WTC11 (cell line): ENCODE results near the gene NAV3. TPM values are rescaled to one million over a fixed set of nuclear protein-coding genes. Genes with fewer than 3 reads are reported as not detected.

Source experiments
- ATAC-seq: fragments of 200-7000 bp; cut with Tn5 transposase; 2 replicates; pipeline ENCODE4 v1.10.0; 2021; ENCODE audit warnings: mild to moderate bottlenecking, moderate library complexity
- CTCF ChIA-PET: fragments of 300-600 bp; sonication (Branson Sonifier 250); formaldehyde crosslinking; loops from one replicate; lab custom pipeline; 2021; ENCODE audit warnings: antibody characterized with exemption; lab: Charles Lee
- POLR2A ChIA-PET: fragments of 350-600 bp; sonication (Branson Sonifier 250); formaldehyde crosslinking; loops from one replicate; lab custom pipeline; 2021; ENCODE audit warnings: antibody characterized with exemption; lab: Charles Lee
- DNase-seq: peaks from one replicate; pipeline ENCODE4 v3.0.0; 2021; ENCODE audit warnings: low spot score
- H3K27ac Mint-ChIP-seq: 2 replicates; pipeline ENCODE4 v1.8.0; 2021; ENCODE audit warnings: mixed read lengths
- H3K27me3 Mint-ChIP-seq: 2 replicates; pipeline ENCODE4 v1.8.0; 2021; ENCODE audit warnings: low read depth, mild to moderate bottlenecking, moderate library complexity, mixed read lengths
- H3K36me3 Mint-ChIP-seq: 2 replicates; pipeline ENCODE4 v1.8.0; 2021; ENCODE audit warnings: mixed read lengths
- H3K4me1 Mint-ChIP-seq: 2 replicates; pipeline ENCODE4 v1.8.0; 2022; ENCODE audit warnings: mixed read lengths
- H3K4me3 Mint-ChIP-seq: 2 replicates; pipeline ENCODE4 v1.8.0; 2021; ENCODE audit warnings: mild to moderate bottlenecking, moderate library complexity, mixed read lengths
- H3K9me3 Mint-ChIP-seq: 2 replicates; pipeline ENCODE4 v1.8.0; 2021; ENCODE audit warnings: mixed read lengths
- ATF1 ChIP-seq: sonication (generic); formaldehyde crosslinking; IDR thresholded peaks from 2 replicates; pipeline ENCODE4 v1.8.1; 2023; ENCODE audit warnings: mild to moderate bottlenecking, moderate library complexity, missing genetic modification reagents
- CREM ChIP-seq: sonication (generic); formaldehyde crosslinking; IDR thresholded peaks from 2 replicates; pipeline ENCODE4 v1.8.1; 2022; ENCODE audit warnings: mild to moderate bottlenecking, missing genetic modification reagents, moderate library complexity
- ELF4 ChIP-seq: sonication (generic); formaldehyde crosslinking; IDR thresholded peaks from 2 replicates; pipeline ENCODE4 v1.8.1; 2022; ENCODE audit warnings: low read depth, mild to moderate bottlenecking, moderate library complexity, missing genetic modification reagents
- FOXJ3 ChIP-seq: sonication (generic); formaldehyde crosslinking; IDR thresholded peaks from 2 replicates; pipeline ENCODE4 v1.9.0; 2021; ENCODE audit warnings: missing genetic modification reagents, mild to moderate bottlenecking, borderline replicate concordance
- FOXP1 ChIP-seq: sonication (generic); formaldehyde crosslinking; IDR thresholded peaks from 2 replicates; pipeline ENCODE4 v1.8.0; 2022; ENCODE audit warnings: missing genetic modification reagents, mild to moderate bottlenecking, moderate library complexity, borderline replicate concordance
- GABPB1 ChIP-seq: sonication (generic); formaldehyde crosslinking; IDR thresholded peaks from 2 replicates; pipeline ENCODE4 v1.8.1; 2023; ENCODE audit warnings: mild to moderate bottlenecking, missing genetic modification reagents
- GRHL2 ChIP-seq: fragments of 250-450 bp; sonication (Bioruptor Pico); IDR thresholded peaks from 2 replicates; pipeline ENCODE4 v1.8.0; 2022; ENCODE audit warnings: mild to moderate bottlenecking, moderate library complexity; ENCODE audit not compliant: insufficient replicate concordance, severe bottlenecking
- HMGA2 ChIP-seq: fragments of 250-450 bp; sonication (Bioruptor Pico); IDR thresholded peaks from 2 replicates; pipeline ENCODE4 v1.4.0; 2021; ENCODE audit warnings: mild to moderate bottlenecking, moderate library complexity
- JUN ChIP-seq: sonication (generic); formaldehyde crosslinking; IDR thresholded peaks from 2 replicates; pipeline ENCODE4 v1.8.0; 2023; ENCODE audit warnings: mild to moderate bottlenecking, missing genetic modification reagents
- NR1H2 ChIP-seq: sonication (generic); formaldehyde crosslinking; IDR thresholded peaks from 2 replicates; pipeline ENCODE4 v1.9.0; 2021; ENCODE audit warnings: mild to moderate bottlenecking, moderate library complexity, missing genetic modification reagents
- NR3C1 ChIP-seq: sonication (generic); formaldehyde crosslinking; conservative IDR thresholded peaks from 2 replicates; pipeline ENCODE4 v1.8.1; 2023; ENCODE audit warnings: low read depth, mild to moderate bottlenecking, missing genetic modification reagents
- OVOL2 ChIP-seq: fragments of 250-450 bp; sonication (Bioruptor Pico); IDR thresholded peaks from 2 replicates; pipeline ENCODE4 v1.9.0; 2021; ENCODE audit warnings: mild to moderate bottlenecking, borderline replicate concordance
- TEAD4 ChIP-seq: sonication (generic); formaldehyde crosslinking; IDR thresholded peaks from 2 replicates; pipeline ENCODE4 v1.8.0; 2022; ENCODE audit warnings: mild to moderate bottlenecking, missing genetic modification reagents
- ZMAT4 ChIP-seq: fragments of 250-450 bp; sonication (Bioruptor Pico); IDR thresholded peaks from 2 replicates; pipeline ENCODE4 v1.9.0; 2021; ENCODE audit warnings: mild to moderate bottlenecking
- ZNF263 ChIP-seq: sonication (generic); formaldehyde crosslinking; IDR thresholded peaks from 2 replicates; pipeline ENCODE4 v1.8.1; 2022; ENCODE audit warnings: low read depth, mild to moderate bottlenecking, moderate library complexity, missing genetic modification reagents
- ZNF317 ChIP-seq: sonication (generic); formaldehyde crosslinking; IDR thresholded peaks from 2 replicates; pipeline ENCODE4 v1.8.1; 2023; ENCODE audit warnings: low read depth, mild to moderate bottlenecking, moderate library complexity, missing genetic modification reagents, borderline replicate concordance
- ZNF396 ChIP-seq: fragments of 250-450 bp; sonication (Bioruptor Pico); IDR thresholded peaks from 2 replicates; pipeline ENCODE4 v1.8.0; 2021; ENCODE audit warnings: mild to moderate bottlenecking, moderate library complexity, borderline replicate concordance
- ZNF423 ChIP-seq: fragments of 250-450 bp; sonication (Bioruptor Pico); IDR thresholded peaks from 2 replicates; pipeline ENCODE4 v2.1.2; 2022; ENCODE audit warnings: mild to moderate bottlenecking, moderate library complexity
- total RNA-seq: library from RNA; stranded (reverse); gene quantifications from 3 replicates; pipeline ENCODE4 v1.2.3, GENCODE V29; 2021
- TF ChIP-seq, protein P1 (sequence below): sonication (generic); formaldehyde crosslinking; IDR thresholded peaks from 2 replicates; pipeline ENCODE4 v1.8.1; 2022; ENCODE audit warnings: missing genetic modification reagents, borderline replicate concordance
- TF ChIP-seq, protein P2 (sequence below): fragments of 250-450 bp; sonication (Bioruptor Pico); IDR thresholded peaks from 2 replicates; pipeline ENCODE4 v1.8.0; 2021; ENCODE audit warnings: mild to moderate bottlenecking
- TF ChIP-seq, protein P3 (sequence below): sonication (generic); formaldehyde crosslinking; IDR thresholded peaks from 2 replicates; pipeline ENCODE4 v1.8.1; 2022; ENCODE audit warnings: low read depth, mild to moderate bottlenecking, moderate library complexity, missing genetic modification reagents, borderline replicate concordance
- TF ChIP-seq, protein P4 (sequence below): fragments of 250-450 bp; sonication (Bioruptor Pico); IDR thresholded peaks from 2 replicates; pipeline ENCODE4 v1.9.0; 2021; ENCODE audit warnings: mild to moderate bottlenecking, borderline replicate concordance
- TF ChIP-seq, protein P5 (sequence below): sonication (generic); formaldehyde crosslinking; IDR thresholded peaks from 2 replicates; pipeline ENCODE4 v1.8.0; 2023; ENCODE audit warnings: missing genetic modification reagents, mild to moderate bottlenecking, borderline replicate concordance

Gene NAV3
- total RNA-seq, 1 experiment from 2014 or later = 3.3 TPM

GRCh38 chr12:78118036-78118435 is 287.3 kb downstream of the NAV3 start:
- Mint-ChIP-seq H3K27me3 (no peaks in the 10 kb centered on the region), H3K4me3 (no peak overlapping the region), H3K9me3 (peaks cover 16% of the 10 kb centered on the region), H3K27ac (no peak overlapping the region), H3K4me1 (no peaks in the 10 kb centered on the region), H3K36me3 (peaks cover 15% of the 10 kb centered on the region)
- ChIA-PET CTCF (interaction anchor here (0.6 to 1.6 kb wide), 9 partner anchors 12 to 944 kb away, joined by 3 to 6 read pairs (median 3); no protein-coding TSS in a partner anchor), POLR2A (no interaction called here)
- peak; percentile 45 for DNase-seq
- peak; percentile 92 for ATAC-seq
- TF ChIP-seq GABPB1 (CRISPR knock-in tag) (no peak), ZNF423 (CRISPR knock-in tag) (no peak), ZNF317 (CRISPR knock-in tag) (no peak), FOXJ3 (no peak), ZNF263 (CRISPR knock-in tag) (no peak), OVOL2 (CRISPR knock-in tag) (no peak), JUN (CRISPR knock-in tag) (no peak), ZNF396 (no peak), ZMAT4 (CRISPR knock-in tag) (no peak), NR1H2 (CRISPR knock-in tag) (no peak), NR3C1 (CRISPR knock-in tag) (no peak)
- TF ChIP-seq, protein P1, sequence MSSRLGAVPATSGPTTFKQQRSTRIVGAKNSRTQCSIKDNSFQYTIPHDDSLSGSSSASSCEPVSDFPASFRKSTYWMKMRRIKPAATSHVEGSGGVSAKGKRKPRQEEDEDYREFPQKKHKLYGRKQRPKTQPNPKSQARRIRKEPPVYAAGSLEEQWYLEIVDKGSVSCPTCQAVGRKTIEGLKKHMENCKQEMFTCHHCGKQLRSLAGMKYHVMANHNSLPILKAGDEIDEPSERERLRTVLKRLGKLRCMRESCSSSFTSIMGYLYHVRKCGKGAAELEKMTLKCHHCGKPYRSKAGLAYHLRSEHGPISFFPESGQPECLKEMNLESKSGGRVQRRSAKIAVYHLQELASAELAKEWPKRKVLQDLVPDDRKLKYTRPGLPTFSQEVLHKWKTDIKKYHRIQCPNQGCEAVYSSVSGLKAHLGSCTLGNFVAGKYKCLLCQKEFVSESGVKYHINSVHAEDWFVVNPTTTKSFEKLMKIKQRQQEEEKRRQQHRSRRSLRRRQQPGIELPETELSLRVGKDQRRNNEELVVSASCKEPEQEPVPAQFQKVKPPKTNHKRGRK (CRISPR knock-in tag) = no peak
- TF ChIP-seq, protein P2, sequence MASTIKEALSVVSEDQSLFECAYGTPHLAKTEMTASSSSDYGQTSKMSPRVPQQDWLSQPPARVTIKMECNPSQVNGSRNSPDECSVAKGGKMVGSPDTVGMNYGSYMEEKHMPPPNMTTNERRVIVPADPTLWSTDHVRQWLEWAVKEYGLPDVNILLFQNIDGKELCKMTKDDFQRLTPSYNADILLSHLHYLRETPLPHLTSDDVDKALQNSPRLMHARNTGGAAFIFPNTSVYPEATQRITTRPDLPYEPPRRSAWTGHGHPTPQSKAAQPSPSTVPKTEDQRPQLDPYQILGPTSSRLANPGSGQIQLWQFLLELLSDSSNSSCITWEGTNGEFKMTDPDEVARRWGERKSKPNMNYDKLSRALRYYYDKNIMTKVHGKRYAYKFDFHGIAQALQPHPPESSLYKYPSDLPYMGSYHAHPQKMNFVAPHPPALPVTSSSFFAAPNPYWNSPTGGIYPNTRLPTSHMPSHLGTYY (CRISPR knock-in tag) = no peak
- TF ChIP-seq, protein P3, sequence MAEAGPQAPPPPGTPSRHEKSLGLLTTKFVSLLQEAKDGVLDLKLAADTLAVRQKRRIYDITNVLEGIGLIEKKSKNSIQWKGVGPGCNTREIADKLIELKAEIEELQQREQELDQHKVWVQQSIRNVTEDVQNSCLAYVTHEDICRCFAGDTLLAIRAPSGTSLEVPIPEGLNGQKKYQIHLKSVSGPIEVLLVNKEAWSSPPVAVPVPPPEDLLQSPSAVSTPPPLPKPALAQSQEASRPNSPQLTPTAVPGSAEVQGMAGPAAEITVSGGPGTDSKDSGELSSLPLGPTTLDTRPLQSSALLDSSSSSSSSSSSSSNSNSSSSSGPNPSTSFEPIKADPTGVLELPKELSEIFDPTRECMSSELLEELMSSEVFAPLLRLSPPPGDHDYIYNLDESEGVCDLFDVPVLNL (CRISPR knock-in tag) = no peak
- TF ChIP-seq, protein P4, sequence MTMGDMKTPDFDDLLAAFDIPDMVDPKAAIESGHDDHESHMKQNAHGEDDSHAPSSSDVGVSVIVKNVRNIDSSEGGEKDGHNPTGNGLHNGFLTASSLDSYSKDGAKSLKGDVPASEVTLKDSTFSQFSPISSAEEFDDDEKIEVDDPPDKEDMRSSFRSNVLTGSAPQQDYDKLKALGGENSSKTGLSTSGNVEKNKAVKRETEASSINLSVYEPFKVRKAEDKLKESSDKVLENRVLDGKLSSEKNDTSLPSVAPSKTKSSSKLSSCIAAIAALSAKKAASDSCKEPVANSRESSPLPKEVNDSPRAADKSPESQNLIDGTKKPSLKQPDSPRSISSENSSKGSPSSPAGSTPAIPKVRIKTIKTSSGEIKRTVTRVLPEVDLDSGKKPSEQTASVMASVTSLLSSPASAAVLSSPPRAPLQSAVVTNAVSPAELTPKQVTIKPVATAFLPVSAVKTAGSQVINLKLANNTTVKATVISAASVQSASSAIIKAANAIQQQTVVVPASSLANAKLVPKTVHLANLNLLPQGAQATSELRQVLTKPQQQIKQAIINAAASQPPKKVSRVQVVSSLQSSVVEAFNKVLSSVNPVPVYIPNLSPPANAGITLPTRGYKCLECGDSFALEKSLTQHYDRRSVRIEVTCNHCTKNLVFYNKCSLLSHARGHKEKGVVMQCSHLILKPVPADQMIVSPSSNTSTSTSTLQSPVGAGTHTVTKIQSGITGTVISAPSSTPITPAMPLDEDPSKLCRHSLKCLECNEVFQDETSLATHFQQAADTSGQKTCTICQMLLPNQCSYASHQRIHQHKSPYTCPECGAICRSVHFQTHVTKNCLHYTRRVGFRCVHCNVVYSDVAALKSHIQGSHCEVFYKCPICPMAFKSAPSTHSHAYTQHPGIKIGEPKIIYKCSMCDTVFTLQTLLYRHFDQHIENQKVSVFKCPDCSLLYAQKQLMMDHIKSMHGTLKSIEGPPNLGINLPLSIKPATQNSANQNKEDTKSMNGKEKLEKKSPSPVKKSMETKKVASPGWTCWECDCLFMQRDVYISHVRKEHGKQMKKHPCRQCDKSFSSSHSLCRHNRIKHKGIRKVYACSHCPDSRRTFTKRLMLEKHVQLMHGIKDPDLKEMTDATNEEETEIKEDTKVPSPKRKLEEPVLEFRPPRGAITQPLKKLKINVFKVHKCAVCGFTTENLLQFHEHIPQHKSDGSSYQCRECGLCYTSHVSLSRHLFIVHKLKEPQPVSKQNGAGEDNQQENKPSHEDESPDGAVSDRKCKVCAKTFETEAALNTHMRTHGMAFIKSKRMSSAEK (CRISPR knock-in tag) = no peak

DNA sequence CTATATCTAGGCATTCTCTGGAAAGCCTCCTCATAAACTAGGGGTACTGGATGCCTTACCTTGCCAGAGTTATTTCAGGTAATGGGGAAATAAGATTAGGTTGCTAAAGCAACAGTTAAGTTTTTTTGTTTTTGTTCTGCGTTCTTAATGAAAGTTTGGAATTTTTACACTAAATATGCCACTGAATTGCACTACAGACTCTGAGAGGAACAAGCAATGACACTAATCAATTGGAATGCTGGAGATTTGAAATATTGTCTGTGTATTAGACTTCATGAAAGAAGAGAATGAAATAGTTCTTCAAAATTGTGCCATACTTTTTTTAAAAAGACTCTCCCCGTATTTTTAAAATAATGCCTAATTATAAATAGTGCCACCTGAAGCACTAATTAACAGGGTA is 287.8 kb downstream of the NAV3 start:
- no peak overlapping the region for H3K27ac Mint-ChIP-seq
- POLR2A ChIA-PET = no interaction called here
- peaks cover 10% of the 10 kb centered on the region for H3K36me3 Mint-ChIP-seq
- H3K4me3 Mint-ChIP-seq = no peak overlapping the region
- ATAC-seq (0 out of 2 replicates have a peak, but pooled peaks have one; percentile 15), DNase-seq (no peak)
- CTCF ChIA-PET = interaction anchor here (0.6 to 1.6 kb wide), 9 partner anchors 12 to 943 kb away, joined by 3 to 6 read pairs (median 3); no protein-coding TSS in a partner anchor
- H3K4me1 Mint-ChIP-seq = no peaks in the 10 kb centered on the region
- TF ChIP-seq ATF1 (CRISPR knock-in tag) = no peak
- TF ChIP-seq CREM (CRISPR knock-in tag) = no peak
- TF ChIP-seq FOXP1 (CRISPR knock-in tag) = no peak
- no peak for TF ChIP-seq GRHL2 (CRISPR knock-in tag)
- TF ChIP-seq, protein P5, sequence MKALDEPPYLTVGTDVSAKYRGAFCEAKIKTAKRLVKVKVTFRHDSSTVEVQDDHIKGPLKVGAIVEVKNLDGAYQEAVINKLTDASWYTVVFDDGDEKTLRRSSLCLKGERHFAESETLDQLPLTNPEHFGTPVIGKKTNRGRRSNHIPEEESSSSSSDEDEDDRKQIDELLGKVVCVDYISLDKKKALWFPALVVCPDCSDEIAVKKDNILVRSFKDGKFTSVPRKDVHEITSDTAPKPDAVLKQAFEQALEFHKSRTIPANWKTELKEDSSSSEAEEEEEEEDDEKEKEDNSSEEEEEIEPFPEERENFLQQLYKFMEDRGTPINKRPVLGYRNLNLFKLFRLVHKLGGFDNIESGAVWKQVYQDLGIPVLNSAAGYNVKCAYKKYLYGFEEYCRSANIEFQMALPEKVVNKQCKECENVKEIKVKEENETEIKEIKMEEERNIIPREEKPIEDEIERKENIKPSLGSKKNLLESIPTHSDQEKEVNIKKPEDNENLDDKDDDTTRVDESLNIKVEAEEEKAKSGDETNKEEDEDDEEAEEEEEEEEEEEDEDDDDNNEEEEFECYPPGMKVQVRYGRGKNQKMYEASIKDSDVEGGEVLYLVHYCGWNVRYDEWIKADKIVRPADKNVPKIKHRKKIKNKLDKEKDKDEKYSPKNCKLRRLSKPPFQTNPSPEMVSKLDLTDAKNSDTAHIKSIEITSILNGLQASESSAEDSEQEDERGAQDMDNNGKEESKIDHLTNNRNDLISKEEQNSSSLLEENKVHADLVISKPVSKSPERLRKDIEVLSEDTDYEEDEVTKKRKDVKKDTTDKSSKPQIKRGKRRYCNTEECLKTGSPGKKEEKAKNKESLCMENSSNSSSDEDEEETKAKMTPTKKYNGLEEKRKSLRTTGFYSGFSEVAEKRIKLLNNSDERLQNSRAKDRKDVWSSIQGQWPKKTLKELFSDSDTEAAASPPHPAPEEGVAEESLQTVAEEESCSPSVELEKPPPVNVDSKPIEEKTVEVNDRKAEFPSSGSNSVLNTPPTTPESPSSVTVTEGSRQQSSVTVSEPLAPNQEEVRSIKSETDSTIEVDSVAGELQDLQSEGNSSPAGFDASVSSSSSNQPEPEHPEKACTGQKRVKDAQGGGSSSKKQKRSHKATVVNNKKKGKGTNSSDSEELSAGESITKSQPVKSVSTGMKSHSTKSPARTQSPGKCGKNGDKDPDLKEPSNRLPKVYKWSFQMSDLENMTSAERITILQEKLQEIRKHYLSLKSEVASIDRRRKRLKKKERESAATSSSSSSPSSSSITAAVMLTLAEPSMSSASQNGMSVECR = no peak
- TF ChIP-seq ELF4 (CRISPR knock-in tag) = no peak
- no peak for TF ChIP-seq HMGA2 (CRISPR knock-in tag)
- TF ChIP-seq TEAD4 (CRISPR knock-in tag) = no peak
- no peaks in the 10 kb centered on the region for H3K27me3 Mint-ChIP-seq
- H3K9me3 Mint-ChIP-seq = peaks cover 11% of the 10 kb centered on the region
